IMR-90 (cell line): ENCODE results near the gene LIMS1.

Experiments
- CTCF ChIP-seq: conservative IDR thresholded peaks from 2 replicates; pipeline ENCODE4 v1.5.1; 2012; ENCODE audit warnings: mild to moderate bottlenecking, low read depth, low read length, improper control_type of control experiment
- RAD21 ChIP-seq: IDR thresholded peaks from 2 replicates; pipeline ENCODE4 v1.6.1; 2012; ENCODE audit warnings: low read length, improper control_type of control experiment

GRCh38 chr2:108641756-108642155, 107.5 kb downstream of the LIMS1 start:
- TF ChIP-seq CTCF (no peak), RAD21 (no peak)
